Astrocyte (in vitro differentiated cells and primary cell): ENCODE results near the gene FAM50A. TPM values are rescaled to one million over a fixed set of nuclear protein-coding genes. Genes with fewer than 3 reads are reported as not detected.

ENCODE experiments used
- DNase-seq: peaks from one replicate; pipeline ENCODE4 v3.0.0-alpha.2; 2010; ENCODE audit warnings: low read depth
- FAIRE-seq: peaks from 2 replicates; lab custom pipeline; 2011; peaks lifted over from hg19 to GRCh38; lab: Jason Lieb, UNC
- H2AFZ ChIP-seq: 2 replicates; pipeline ENCODE4 v1.6.0; 2012; ENCODE audit warnings: low read depth, low read length, inconsistent platforms
- H3K27ac ChIP-seq: 2 replicates; pipeline ENCODE4 v1.5.1; 2011; ENCODE audit warnings: low read depth, low read length, inconsistent platforms
- H3K27me3 ChIP-seq: 2 replicates; pipeline ENCODE4 v1.6.0; 2011; ENCODE audit warnings: low read length, inconsistent platforms; ENCODE audit not compliant: insufficient read depth
- H3K36me3 ChIP-seq: 2 replicates; pipeline ENCODE4 v1.5.1; 2011; ENCODE audit warnings: low read length, inconsistent platforms; ENCODE audit not compliant: insufficient read depth
- H3K4me1 ChIP-seq: 2 replicates; pipeline ENCODE4 v1.5.1; 2011; ENCODE audit warnings: low read length, inconsistent platforms; ENCODE audit not compliant: insufficient read depth
- H3K4me2 ChIP-seq: 2 replicates; pipeline ENCODE4 v1.6.0; 2012; ENCODE audit warnings: low read length, inconsistent platforms
- H3K4me3 ChIP-seq: 2 replicates; pipeline ENCODE4 v1.5.1; 2011; ENCODE audit warnings: low read depth, mild to moderate bottlenecking, low read length, inconsistent platforms; ENCODE audit not compliant: insufficient read depth
- H3K79me2 ChIP-seq: 2 replicates; pipeline ENCODE4 v1.6.0; 2012; ENCODE audit warnings: mild to moderate bottlenecking, low read length, inconsistent platforms; ENCODE audit not compliant: insufficient read depth
- H3K9ac ChIP-seq: 2 replicates; pipeline ENCODE4 v1.6.0; 2012; ENCODE audit warnings: mild to moderate bottlenecking, low read length, inconsistent platforms
- H3K9me3 ChIP-seq: 2 replicates; pipeline ENCODE4 v1.5.1; 2012; ENCODE audit warnings: low read depth, mild to moderate bottlenecking, low read length, inconsistent platforms; ENCODE audit not compliant: insufficient read depth
- H4K20me1 ChIP-seq: 2 replicates; pipeline ENCODE4 v1.6.0; 2012; ENCODE audit warnings: low read length, inconsistent platforms; ENCODE audit not compliant: insufficient read depth
- H3K27ac Mint-ChIP-seq: one replicate; pipeline ENCODE4 v1.8.0; 2021; ENCODE audit warnings: mild to moderate bottlenecking, mixed read lengths; ENCODE audit not compliant: unreplicated experiment
- H3K27me3 Mint-ChIP-seq: one replicate; pipeline ENCODE4 v1.8.0; 2021; ENCODE audit warnings: low read depth, mixed read lengths; ENCODE audit not compliant: unreplicated experiment
- H3K36me3 Mint-ChIP-seq: one replicate; pipeline ENCODE4 v1.8.0; 2021; ENCODE audit warnings: low read depth, mixed read lengths; ENCODE audit not compliant: unreplicated experiment
- H3K4me1 Mint-ChIP-seq: one replicate; pipeline ENCODE4 v1.8.0; 2021; ENCODE audit warnings: low read depth, mixed read lengths; ENCODE audit not compliant: unreplicated experiment
- H3K4me3 Mint-ChIP-seq: one replicate; pipeline ENCODE4 v1.8.0; 2021; ENCODE audit warnings: mild to moderate bottlenecking, moderate library complexity, mixed read lengths; ENCODE audit not compliant: unreplicated experiment
- H3K9me3 Mint-ChIP-seq: one replicate; pipeline ENCODE4 v1.8.0; 2021; ENCODE audit warnings: mild to moderate bottlenecking, mixed read lengths; ENCODE audit not compliant: unreplicated experiment
- CTCF ChIP-seq: IDR thresholded peaks from 2 replicates; pipeline ENCODE4 v1.5.1; 2011; ENCODE audit warnings: low read depth, mild to moderate bottlenecking, inconsistent platforms, low read length, moderate library complexity; ENCODE audit not compliant: insufficient read depth
- EZH2 ChIP-seq: IDR thresholded peaks from 2 replicates; pipeline ENCODE4 v1.6.1; 2012; ENCODE audit warnings: mild to moderate bottlenecking, low read length, inconsistent platforms; ENCODE audit not compliant: insufficient read depth
- total RNA-seq: library from RNA; stranded (reverse); gene quantifications from 2 replicates; pipeline ENCODE4 v1.2.1, GENCODE V29; 2021

FAM50A gene
- total RNA-seq, 1 donor from 2014 or later, result 100.0 TPM

- H3K36me3 ChIP-seq, result no peaks in the 10 kb centered on the region
- H3K4me1 ChIP-seq, result peaks cover 4% of the 10 kb centered on the region
- peak within 1 kb of the TSS; percentile 81 for H3K4me3 ChIP-seq
- no peaks in the 10 kb centered on the region for H3K9me3 ChIP-seq
- H3K79me2 ChIP-seq, result peaks cover 50% of the 10 kb centered on the region
- H3K4me1 Mint-ChIP-seq, result no peaks in the 10 kb centered on the region
- DNase-seq, result no peak
- H3K4me3 Mint-ChIP-seq, result peak within 1 kb of the TSS; percentile 96
- TF ChIP-seq CTCF (no peak), EZH2 (no peak)
- H3K27me3 Mint-ChIP-seq, result no peaks in the 10 kb centered on the region
- H3K27ac Mint-ChIP-seq, result peak within 1 kb of the TSS; percentile 96
- H3K27ac ChIP-seq, result peak within 1 kb of the TSS; percentile 53
- no peaks in the 10 kb centered on the region for H3K27me3 ChIP-seq
- peaks cover 5% of the 10 kb centered on the region for H3K36me3 Mint-ChIP-seq
- peak within 1 kb of the TSS; percentile 66 for H2AFZ ChIP-seq
- H3K9me3 Mint-ChIP-seq, result peaks cover 2% of the 10 kb centered on the region
- peaks cover 45% of the 10 kb centered on the region for H4K20me1 ChIP-seq
- peak within 1 kb of the TSS; percentile 91 for H3K4me2 ChIP-seq
- H3K9ac ChIP-seq, result peak within 1 kb of the TSS; percentile 81
- no peak for FAIRE-seq
Measured at GRCh38 chrX:154458116-154458953, 14.4 kb downstream of the FAM50A start, which contains the start of gene PLXNA3. PLXNA3 (plus strand) TSS chrX:154458281; CDS start chrX:154460184, 1,903 bp downstream.

GRCh38 chrX:154458954-154459778 is 15.2 kb downstream of the FAM50A start:
- FAIRE-seq (peak; percentile 9), DNase-seq (no peak)
- H3K9me3 ChIP-seq, result no peaks in the 10 kb centered on the region
- H3K4me1 Mint-ChIP-seq, result no peaks in the 10 kb centered on the region
- peak overlapping the region; percentile 88 for H3K4me3 Mint-ChIP-seq
- peaks cover 5% of the 10 kb centered on the region for H3K36me3 Mint-ChIP-seq
- TF ChIP-seq EZH2, result no peak
- TF ChIP-seq CTCF, result no peak
- H3K9ac ChIP-seq, result peak overlapping the region; percentile 81
- no peaks in the 10 kb centered on the region for H3K36me3 ChIP-seq
- H3K79me2 ChIP-seq, result peaks cover 50% of the 10 kb centered on the region
- H3K27me3 ChIP-seq, result no peaks in the 10 kb centered on the region
- peak overlapping the region; percentile 53 for H3K27ac Mint-ChIP-seq
- no peaks in the 10 kb centered on the region for H3K27me3 Mint-ChIP-seq
- no peak overlapping the region for H2AFZ ChIP-seq
- peak overlapping the region; percentile 91 for H3K4me2 ChIP-seq
- peak overlapping the region; percentile 81 for H3K4me3 ChIP-seq
- peaks cover 2% of the 10 kb centered on the region for H3K9me3 Mint-ChIP-seq
- no peak overlapping the region for H3K27ac ChIP-seq
- H3K4me1 ChIP-seq, result peaks cover 4% of the 10 kb centered on the region
- H4K20me1 ChIP-seq, result peaks cover 45% of the 10 kb centered on the region
